ENCODE measurements around the gene ODAD2. TPM values are rescaled to one million over a fixed set of nuclear protein-coding genes. Genes with fewer than 3 reads are reported as not detected.

The ODAD2 gene
- total and polyA plus RNA-seq, 8 donors = 0.15 to 0.52 (median 0.28) TPM; not detected in 5

GRCh38 chr10:27794157-27794556 lies 204.7 kb downstream of the ODAD2 start:
- ATAC-seq (no peak), DNase-seq (no peak), FAIRE-seq (no peak)
- TF ChIP-seq, protein P1, sequence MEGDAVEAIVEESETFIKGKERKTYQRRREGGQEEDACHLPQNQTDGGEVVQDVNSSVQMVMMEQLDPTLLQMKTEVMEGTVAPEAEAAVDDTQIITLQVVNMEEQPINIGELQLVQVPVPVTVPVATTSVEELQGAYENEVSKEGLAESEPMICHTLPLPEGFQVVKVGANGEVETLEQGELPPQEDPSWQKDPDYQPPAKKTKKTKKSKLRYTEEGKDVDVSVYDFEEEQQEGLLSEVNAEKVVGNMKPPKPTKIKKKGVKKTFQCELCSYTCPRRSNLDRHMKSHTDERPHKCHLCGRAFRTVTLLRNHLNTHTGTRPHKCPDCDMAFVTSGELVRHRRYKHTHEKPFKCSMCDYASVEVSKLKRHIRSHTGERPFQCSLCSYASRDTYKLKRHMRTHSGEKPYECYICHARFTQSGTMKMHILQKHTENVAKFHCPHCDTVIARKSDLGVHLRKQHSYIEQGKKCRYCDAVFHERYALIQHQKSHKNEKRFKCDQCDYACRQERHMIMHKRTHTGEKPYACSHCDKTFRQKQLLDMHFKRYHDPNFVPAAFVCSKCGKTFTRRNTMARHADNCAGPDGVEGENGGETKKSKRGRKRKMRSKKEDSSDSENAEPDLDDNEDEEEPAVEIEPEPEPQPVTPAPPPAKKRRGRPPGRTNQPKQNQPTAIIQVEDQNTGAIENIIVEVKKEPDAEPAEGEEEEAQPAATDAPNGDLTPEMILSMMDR (IDR thresholded peaks at IDR 0.05) = no peak
- 33 to 35% methylated on average over 1 of the region's 1 CpG for WGBS, 2 donors
- Histone ChIP-seq H3K4me1 (no peaks in the 10 kb centered on the region), H3K27me3 (no peaks in the 10 kb centered on the region), H3K36me3 (no peaks in the 10 kb centered on the region), H3K4me3 (no peak overlapping the region), H3K27ac (no peak overlapping the region), H3K9me3 (no peaks in the 10 kb centered on the region)
- intact Hi-C loops (cut with DNase I) = no loop called here

DNA sequence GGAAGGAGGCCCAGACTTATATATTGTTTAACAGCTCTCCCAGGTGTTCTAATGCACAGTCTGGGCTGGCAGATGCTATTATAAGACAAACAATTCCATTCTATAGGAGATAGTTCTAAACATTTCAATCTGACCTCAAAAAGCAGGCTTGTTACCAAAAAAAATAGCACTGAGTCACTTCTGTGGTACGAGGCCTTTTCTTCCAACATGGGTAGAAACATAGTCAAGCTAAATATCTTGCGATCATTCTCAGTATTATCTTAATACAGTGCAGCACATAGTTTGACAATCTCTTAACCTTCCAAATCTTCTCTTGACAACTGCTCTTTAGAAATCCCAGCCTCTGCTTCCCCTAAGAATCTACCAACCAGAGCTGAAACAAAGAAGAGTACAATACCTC lies 206.7 kb downstream of the ODAD2 start:
- TF ChIP-seq, protein P1 (IDR thresholded peaks at IDR 0.05) = no peak
- Histone ChIP-seq H3K9me3 (no peaks in the 10 kb centered on the region), H3K27ac (no peak overlapping the region), H3K27me3 (peaks cover 0 to 3% (median 0%) of the 10 kb centered on the region in 4 donors), H3K4me3 (no peak overlapping the region), H3K36me3 (no peaks in the 10 kb centered on the region), H3K4me1 (no peaks in the 10 kb centered on the region)
- intact Hi-C loops (cut with DNase I) = no loop called here
- DNase-seq (no peak), ATAC-seq (no peak), FAIRE-seq (no peak)
- WGBS, 2 donors = 67 to 77% methylated on average over 2 of the region's 2 CpGs

DNA sequence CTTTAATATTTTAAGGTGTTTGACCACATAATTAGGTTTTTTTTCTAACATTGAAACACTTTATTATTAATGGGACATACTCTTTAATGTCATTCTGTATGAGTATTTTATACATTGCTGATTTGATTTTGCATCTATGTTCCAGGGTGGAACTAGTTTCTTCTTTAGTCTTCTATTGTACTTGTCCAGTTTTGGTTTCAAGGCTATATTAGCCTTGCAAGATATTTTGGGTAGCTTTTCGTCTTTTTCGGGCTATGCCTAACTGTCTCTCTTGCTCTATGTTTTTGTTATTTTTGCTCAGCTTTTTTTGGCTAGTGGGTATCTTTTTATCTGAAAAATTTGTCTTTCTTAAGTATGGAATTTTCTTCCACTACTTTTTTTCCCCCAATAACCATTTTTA lies 214.6 kb downstream of the ODAD2 start:
- Histone ChIP-seq H3K9me3 (no peaks in the 10 kb centered on the region), H3K27me3 (peaks cover 0 to 3% (median 0%) of the 10 kb centered on the region in 4 donors), H3K4me3 (no peak overlapping the region), H3K27ac (no peak overlapping the region), H3K4me1 (no peaks in the 10 kb centered on the region), H3K36me3 (no peaks in the 10 kb centered on the region)
- no peak for ATAC-seq
- no peak for DNase-seq
- TF ChIP-seq, protein P1 (IDR thresholded peaks at IDR 0.05) = no peak
- FAIRE-seq = no peak
- 61 to 92% methylated on average over 2 of the region's 2 CpGs for WGBS, 2 donors
- intact Hi-C loops (cut with DNase I) = no loop called here

DNA sequence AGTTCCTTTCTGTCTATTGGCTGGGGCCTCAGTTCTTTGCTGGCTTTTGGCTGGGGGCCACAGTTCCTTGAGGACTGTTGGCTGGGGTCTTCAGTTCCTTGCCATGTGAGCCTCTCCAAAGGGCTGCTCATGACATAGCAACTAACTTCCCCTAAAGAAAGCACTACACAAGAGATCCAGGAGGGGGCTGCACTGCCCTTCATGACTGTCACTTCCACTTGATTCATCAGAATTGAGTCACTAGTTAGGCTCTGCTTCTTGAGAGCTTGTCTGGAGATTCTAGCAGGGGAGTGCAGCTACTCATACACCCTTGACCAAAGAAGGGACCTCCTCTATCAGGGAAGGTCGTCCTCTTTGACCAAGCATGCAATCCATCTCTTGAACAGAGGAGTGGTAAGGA lies 215.2 kb downstream of the ODAD2 start:
- DNase-seq (peak in 2 of 6 donors; percentile 17 to 24), ATAC-seq (peak in 3 of 4 donors; percentile 36 to 82 (median 74)), FAIRE-seq (no peak)
- TF ChIP-seq, protein P1 (IDR thresholded peaks at IDR 0.05) = peak in 1 of 4 donors; percentile 23
- Histone ChIP-seq H3K27me3 (peaks cover 0 to 3% (median 0%) of the 10 kb centered on the region in 4 donors), H3K4me3 (no peak overlapping the region), H3K9me3 (no peaks in the 10 kb centered on the region), H3K4me1 (no peaks in the 10 kb centered on the region), H3K27ac (no peak overlapping the region), H3K36me3 (no peaks in the 10 kb centered on the region)
- intact Hi-C loops (cut with DNase I) = no loop called here
- WGBS, 2 donors = 11 to 15% methylated on average over 1 of the region's 1 CpG

DNA sequence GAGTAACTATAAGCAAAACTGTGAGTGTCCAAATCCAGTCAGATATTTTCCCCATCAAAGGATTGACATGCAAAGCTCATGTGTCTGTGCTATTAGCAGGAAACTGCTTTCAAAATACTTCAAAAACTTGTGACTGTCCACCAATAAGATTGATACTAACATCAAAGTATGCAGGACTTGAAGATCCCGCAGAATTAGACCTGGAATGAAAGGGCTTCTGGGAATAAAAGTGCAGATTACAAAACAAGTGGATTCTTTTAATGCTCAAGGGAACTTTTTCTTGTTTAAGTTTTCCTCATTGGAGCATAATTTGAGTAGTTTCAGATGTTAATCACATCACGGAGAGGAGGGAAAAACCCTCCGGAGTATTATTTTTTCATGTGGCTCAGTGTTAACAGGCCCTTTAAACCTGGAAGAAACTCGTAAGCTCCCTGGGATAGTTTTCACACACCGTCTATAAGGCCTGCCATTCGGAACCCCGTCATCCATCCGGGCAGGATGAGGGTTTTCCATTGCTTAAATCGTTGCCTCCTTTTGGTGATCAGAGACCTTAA lies 219.3 kb downstream of the ODAD2 start:
- 64 to 68% methylated on average over 9 of the region's 9 CpGs for whole genome bisulfite sequencing, 2 donors
- TF ChIP-seq, protein P1 (IDR thresholded peaks at IDR 0.05) = no peak
- Histone ChIP-seq H3K9me3 (no peaks in the 10 kb centered on the region), H3K27ac (no peak overlapping the region), H3K4me1 (no peaks in the 10 kb centered on the region), H3K27me3 (no peaks in the 10 kb centered on the region), H3K36me3 (no peaks in the 10 kb centered on the region), H3K4me3 (no peak overlapping the region)
- DNase-seq (no peak), FAIRE-seq (no peak), ATAC-seq (no peak)
- intact Hi-C loops (cut with DNase I) = no loop called here
